Measurements from ENCODE around the gene NTRK3.

Gene NTRK3

DNA sequence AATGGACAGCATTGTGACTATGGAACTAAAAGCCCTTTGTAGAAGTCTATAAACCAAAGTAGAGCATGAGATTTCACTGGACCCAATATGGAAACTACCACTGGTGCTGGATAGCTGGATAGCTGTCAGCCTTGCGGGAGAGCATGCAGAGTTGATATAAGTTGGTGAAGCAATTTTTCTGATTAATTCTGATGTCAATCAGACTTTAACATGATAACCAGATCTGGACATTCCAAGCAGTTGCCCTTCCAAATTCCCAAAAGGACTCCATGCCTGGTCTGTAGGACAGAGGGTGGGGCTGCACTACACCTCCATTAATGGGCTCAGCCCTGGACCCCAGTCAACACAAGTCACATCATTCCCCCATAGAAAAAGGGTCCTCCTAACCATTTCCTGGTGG lies 437.8 kb downstream of the NTRK3 start:
- no peak for DNase-seq (ENCODE audit: low read depth)

DNA sequence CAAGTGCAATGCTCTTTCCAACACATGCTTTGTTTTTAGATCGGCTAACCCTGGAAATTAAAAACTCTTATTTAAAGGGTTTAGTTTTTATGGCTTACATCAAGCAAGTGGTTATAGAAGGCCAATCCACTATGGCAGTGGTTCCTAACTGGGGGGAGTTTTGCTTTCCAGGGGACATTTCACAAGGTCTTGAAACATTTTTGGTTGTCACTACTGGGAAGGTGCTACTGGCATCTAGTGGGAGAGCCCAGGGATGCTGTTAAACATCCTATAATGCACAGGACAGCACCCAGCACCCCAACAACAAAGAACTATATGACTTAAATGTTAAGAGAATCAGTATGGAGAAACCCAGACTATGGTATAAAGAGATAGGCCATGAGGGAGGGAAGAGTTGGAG lies 439.0 kb downstream of the NTRK3 start:
- no peak for DNase-seq (ENCODE audit: low read depth)

DNA sequence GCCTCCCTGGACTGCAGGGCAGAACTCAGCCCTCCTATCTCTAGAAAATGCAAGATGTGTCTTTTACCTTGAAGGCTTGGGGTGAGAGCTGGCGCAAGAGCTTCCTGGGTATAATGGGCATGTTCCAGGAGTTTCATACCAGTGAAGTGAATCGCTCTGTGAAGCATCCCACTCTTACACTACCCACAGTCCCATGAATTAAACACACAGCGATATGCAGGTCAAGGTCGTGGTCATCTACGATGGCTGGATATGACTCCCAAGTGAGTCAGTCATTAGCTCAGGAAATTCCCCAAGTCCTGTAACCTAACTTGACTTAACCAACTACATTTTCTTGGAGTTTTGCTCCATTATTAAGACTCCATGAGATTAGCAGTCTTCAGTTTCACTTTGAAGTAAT lies 439.7 kb downstream of the NTRK3 start:
- no peak for DNase-seq (ENCODE audit: low read depth)

DNA sequence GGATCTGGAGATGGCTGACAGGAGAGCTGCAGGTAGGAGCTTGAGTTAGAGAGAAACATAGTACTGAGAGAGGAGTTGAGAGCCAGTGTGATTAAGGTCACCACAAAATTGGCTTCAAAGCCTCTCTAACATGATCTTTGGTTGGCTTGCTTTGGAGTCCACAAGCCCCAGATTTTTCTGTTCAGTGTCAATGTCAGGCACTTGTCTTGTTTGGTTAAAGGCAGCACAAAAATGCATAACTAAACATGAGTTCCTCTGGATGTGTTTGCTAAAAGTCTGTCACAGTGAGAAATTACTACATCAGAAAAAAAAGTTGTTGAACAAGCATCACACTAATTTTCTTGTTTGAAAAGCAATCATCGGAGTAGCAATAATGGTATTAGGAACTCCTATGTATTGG lies 440.5 kb downstream of the NTRK3 start:
- DNase-seq (ENCODE audit: low read depth), result no peak
